ENCODE measurements around the gene DUSP2. TPM values are rescaled to one million over a fixed set of nuclear protein-coding genes. Genes with fewer than 3 reads are reported as not detected.

The DUSP2 gene
- total RNA-seq, 2 donors from 2014 or later = 8.5 to 22.2 TPM

DNA sequence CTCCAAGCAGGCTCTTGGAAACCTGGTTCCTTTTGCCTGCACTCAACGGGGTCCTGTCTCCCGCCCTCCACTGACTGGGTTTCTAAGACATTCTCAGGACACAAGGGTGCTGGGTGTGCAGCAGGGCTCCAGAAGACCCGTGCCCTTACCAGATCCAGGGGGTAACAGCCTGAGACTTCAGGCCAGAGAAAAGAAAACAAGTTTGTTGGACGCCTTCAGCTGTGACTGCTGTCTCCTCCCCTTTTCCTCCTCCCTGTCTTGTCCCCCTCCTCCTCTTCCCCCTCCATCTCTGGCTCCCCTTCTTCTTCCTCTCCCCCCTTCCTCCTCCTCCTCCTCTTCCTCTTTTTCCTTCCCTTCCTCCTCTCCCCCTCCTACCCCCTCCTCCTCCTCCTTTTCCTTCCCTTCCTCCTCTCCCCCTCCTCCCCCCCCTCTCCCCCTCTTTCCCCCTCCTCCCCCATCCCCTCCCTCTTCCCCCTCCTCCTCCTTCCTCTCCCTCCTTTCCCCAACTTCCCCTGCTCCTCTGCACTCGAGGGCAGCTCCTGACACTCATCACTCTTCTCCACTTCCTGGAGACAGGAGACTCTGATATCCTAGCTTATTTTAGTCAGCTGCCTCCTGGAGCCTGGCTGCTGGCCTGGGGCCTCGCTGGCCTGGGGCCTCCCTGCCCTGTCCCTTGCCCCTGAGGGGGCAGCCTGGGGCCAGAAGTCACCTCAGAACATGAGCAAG, 41.3 kb downstream of the DUSP2 start:
- DNase-seq (ENCODE audit: low spot score) (no peak), ATAC-seq (ENCODE audit: insufficient number of reproducible peaks, low FRiP score, low read depth) (no peak)
- H3K4me1 ChIP-seq (ENCODE audit: control insufficient read depth in 1 of 2, low read depth in 2 of 2) = peaks cover 3 to 18% of the 10 kb centered on the region in 2 donors
- no peaks in the 10 kb centered on the region for H3K36me3 ChIP-seq
- peaks cover 10% of the 10 kb centered on the region for H3K9me3 ChIP-seq
- no peak overlapping the region for H3K27ac ChIP-seq
- H3K27me3 ChIP-seq (replicated peaks; ENCODE audit: insufficient read depth) = no peaks in the 10 kb centered on the region
- TF ChIP-seq, protein P1, sequence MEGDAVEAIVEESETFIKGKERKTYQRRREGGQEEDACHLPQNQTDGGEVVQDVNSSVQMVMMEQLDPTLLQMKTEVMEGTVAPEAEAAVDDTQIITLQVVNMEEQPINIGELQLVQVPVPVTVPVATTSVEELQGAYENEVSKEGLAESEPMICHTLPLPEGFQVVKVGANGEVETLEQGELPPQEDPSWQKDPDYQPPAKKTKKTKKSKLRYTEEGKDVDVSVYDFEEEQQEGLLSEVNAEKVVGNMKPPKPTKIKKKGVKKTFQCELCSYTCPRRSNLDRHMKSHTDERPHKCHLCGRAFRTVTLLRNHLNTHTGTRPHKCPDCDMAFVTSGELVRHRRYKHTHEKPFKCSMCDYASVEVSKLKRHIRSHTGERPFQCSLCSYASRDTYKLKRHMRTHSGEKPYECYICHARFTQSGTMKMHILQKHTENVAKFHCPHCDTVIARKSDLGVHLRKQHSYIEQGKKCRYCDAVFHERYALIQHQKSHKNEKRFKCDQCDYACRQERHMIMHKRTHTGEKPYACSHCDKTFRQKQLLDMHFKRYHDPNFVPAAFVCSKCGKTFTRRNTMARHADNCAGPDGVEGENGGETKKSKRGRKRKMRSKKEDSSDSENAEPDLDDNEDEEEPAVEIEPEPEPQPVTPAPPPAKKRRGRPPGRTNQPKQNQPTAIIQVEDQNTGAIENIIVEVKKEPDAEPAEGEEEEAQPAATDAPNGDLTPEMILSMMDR (IDR thresholded peaks at IDR 0.05) = no peak
- no peak overlapping the region for H3K4me3 ChIP-seq

DNA sequence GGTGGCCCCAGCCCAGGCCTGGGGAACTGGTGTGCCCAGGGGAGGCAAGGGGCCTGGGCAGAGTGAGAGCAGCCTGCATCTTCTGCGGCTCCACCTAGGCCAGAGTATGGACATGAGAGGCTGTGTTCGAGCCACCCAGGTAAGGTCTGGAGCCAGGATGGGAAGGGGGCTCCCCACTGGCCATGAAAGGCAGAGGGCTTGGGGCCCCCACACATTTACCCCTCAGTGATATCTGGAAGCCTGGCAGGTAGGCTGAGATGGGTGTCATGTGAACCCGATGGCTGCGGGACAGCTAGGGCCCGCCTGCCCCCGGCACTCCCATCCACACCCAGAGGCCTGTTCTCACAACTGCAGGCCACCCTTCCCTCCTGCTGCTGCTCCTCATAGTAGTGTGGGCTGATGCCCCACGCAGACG, 42.0 kb downstream of the DUSP2 start:
- peaks cover 3 to 18% of the 10 kb centered on the region in 2 donors for H3K4me1 ChIP-seq (ENCODE audit: control insufficient read depth in 1 of 2, low read depth in 2 of 2)

DNA sequence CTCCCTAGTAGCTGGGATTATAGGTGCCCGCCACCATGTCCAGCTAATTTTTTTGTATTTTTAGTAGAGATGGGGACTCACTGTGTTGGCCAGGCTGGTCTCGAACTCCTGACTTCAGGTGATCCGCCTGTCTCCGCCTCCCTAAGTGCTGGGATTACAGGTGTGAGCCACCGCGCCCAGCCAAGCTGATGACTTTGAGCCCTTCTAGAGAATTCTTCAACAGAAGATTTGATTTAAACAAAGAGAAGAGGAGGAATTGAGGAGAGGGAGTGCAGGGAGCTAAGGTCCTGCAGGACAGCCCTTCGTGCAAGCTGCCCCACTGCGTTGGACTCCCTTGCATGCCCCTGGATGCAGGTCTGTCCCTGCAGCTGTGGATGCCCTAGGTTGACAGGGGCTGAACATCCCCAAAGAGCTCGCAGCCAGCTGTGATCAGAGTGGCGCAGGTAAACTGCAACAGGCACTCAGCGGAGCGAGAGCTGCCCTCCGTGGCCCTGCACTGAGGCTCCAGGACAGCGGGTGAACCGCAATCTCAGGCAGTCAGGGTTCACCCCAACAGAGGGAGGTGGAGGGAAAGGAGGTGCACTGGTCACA, 42.5 kb downstream of the DUSP2 start:
- no peaks in the 10 kb centered on the region for H3K27me3 ChIP-seq (replicated peaks; ENCODE audit: insufficient read depth)
- ATAC-seq (ENCODE audit: insufficient number of reproducible peaks, low FRiP score, low read depth) (no peak), DNase-seq (ENCODE audit: low spot score) (no peak)
- no peak overlapping the region for H3K27ac ChIP-seq
- H3K4me1 ChIP-seq (ENCODE audit: control insufficient read depth in 1 of 2, low read depth in 2 of 2) = peaks cover 3 to 22% of the 10 kb centered on the region in 2 donors
- no peak overlapping the region for H3K4me3 ChIP-seq
- TF ChIP-seq, protein P1 (IDR thresholded peaks at IDR 0.05) = no peak
- H3K36me3 ChIP-seq = no peaks in the 10 kb centered on the region
- peaks cover 10% of the 10 kb centered on the region for H3K9me3 ChIP-seq

More for the DNA sequence above, 42.0 kb downstream of the DUSP2 start:
- TF ChIP-seq, protein P1 (IDR thresholded peaks at IDR 0.05) = no peak
- H3K9me3 ChIP-seq = peaks cover 10% of the 10 kb centered on the region
- H3K27ac ChIP-seq = no peak overlapping the region
- no peak for ATAC-seq (ENCODE audit: insufficient number of reproducible peaks, low FRiP score, low read depth)
- no peak overlapping the region for H3K4me3 ChIP-seq
- no peaks in the 10 kb centered on the region for H3K27me3 ChIP-seq (replicated peaks; ENCODE audit: insufficient read depth)
- no peak for DNase-seq (ENCODE audit: low spot score)
- H3K36me3 ChIP-seq = no peaks in the 10 kb centered on the region

DNA sequence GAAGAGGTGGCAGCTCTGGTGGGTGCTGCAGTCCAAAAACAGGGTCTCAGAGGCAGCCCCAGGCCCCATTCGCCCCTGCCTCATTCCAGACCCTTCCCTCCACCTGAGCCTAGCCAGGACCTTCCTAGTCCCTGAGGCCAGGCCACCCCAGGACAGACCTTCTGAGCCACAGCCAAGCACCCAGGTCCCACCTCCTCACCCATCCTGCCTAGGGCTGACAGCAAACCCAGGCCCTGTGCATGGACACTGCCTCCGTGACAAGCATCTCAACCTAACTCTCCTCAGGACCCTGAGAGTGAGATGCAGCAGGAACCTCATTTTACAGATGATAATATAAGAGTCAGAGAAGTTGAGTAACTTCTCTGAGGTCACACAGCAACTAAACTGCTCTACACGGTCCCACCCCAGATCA, 44.3 kb downstream of the DUSP2 start:
- DNase-seq (ENCODE audit: low spot score) (no peak), ATAC-seq (ENCODE audit: insufficient number of reproducible peaks, low FRiP score, low read depth) (no peak)
- Histone ChIP-seq H3K36me3 (no peaks in the 10 kb centered on the region), H3K27ac (no peak overlapping the region), H3K4me3 (no peak overlapping the region), H3K9me3 (peaks cover 9% of the 10 kb centered on the region), H3K27me3 (replicated peaks; ENCODE audit: insufficient read depth) (no peaks in the 10 kb centered on the region), H3K4me1 (ENCODE audit: control insufficient read depth in 1 of 2, low read depth in 2 of 2) (peaks cover 3 to 22% of the 10 kb centered on the region in 2 donors)
- TF ChIP-seq, protein P1 (IDR thresholded peaks at IDR 0.05) = no peak

DNA sequence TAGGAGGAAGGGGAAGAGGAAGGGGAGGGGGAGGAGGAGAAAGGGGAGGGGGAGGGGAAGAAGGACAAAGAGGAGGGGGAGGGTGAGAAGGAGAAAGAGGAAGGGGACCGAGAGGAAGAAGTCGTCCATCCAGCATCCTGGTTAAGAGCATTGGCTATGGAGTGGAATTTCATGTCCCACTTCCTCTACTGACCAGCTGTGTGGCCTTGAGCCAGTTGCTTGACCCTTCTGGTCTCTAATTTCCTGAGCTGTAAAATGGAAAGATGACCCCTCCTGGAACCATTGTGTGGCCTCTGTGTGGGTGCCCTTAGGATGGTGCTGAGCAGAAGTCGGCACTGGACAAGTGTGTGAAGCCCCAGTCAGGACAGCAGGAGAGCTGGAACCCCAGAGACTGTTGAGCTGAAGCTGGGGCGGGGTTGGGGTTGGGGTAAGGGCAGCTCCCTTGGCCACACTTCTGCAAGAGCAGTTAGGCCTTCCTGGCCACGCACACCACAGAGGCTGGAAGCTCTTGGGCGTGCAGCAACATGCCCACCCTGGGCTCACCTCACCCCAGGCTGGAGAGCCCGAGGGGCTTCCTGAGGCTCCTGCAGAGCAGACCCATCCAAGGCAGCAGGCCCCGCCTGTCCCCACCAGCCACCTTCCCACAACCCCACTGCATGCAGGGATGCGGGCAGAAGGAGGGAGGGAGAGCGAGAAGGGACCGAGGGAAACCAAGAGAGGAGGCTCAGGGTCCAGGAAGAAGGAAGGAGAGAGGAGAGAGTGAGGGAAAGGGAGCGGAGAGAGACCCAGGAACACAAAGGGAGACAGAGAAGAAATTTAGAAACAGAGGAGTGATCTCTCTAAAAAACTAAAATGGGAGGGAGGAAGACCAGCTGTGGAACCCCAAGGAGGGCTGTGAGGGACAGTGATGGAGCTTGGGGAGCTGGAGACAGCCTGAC, 45.1 kb downstream of the DUSP2 start:
- Histone ChIP-seq H3K4me3 (no peak overlapping the region), H3K27me3 (replicated peaks; ENCODE audit: insufficient read depth) (no peaks in the 10 kb centered on the region), H3K27ac (no peak overlapping the region), H3K9me3 (peaks cover 1% of the 10 kb centered on the region), H3K4me1 (ENCODE audit: control insufficient read depth in 1 of 2, low read depth in 2 of 2) (peaks cover 3 to 22% of the 10 kb centered on the region in 2 donors), H3K36me3 (no peaks in the 10 kb centered on the region)
- ATAC-seq (ENCODE audit: insufficient number of reproducible peaks, low FRiP score, low read depth) = no peak
- TF ChIP-seq, protein P1 (IDR thresholded peaks at IDR 0.05) = no peak
- no peak for DNase-seq (ENCODE audit: low spot score)

All from thoracic aorta (tissue), 2 donors.